Activated T-helper 17 cell treated with anti-CD3 and anti-CD28 coated beads, Interleukin-2, amount 50 U/mL, for 72 hours (primary cell): Measurements from ENCODE around the gene SBK1. TPM values are rescaled to one million over a fixed set of nuclear protein-coding genes. Genes with fewer than 3 reads are reported as not detected.

Source experiments
- ATAC-seq: fragments of 150-1000 bp; cut with Tn5 transposase; replicated peaks from 2 replicates; pipeline ENCODE4 v1.10.0; 2021; ENCODE audit warnings: mild to moderate bottlenecking, moderate library complexity
- H3K27ac Mint-ChIP-seq: one replicate; pipeline ENCODE4 v1.8.0; 2022; ENCODE audit warnings: mixed read lengths
- H3K27me3 Mint-ChIP-seq: one replicate; pipeline ENCODE4 v1.8.0; 2022; ENCODE audit warnings: mixed read lengths
- H3K36me3 Mint-ChIP-seq: one replicate; pipeline ENCODE4 v1.8.0; 2022; ENCODE audit warnings: low read depth, mild to moderate bottlenecking, mixed read lengths
- H3K4me1 Mint-ChIP-seq: one replicate; pipeline ENCODE4 v1.8.0; 2022; ENCODE audit warnings: mixed read lengths
- H3K4me3 Mint-ChIP-seq: one replicate; pipeline ENCODE4 v1.8.0; 2022; ENCODE audit warnings: mild to moderate bottlenecking, mixed read lengths
- H3K9me3 Mint-ChIP-seq: one replicate; pipeline ENCODE4 v1.8.0; 2022; ENCODE audit warnings: mixed read lengths
- total RNA-seq, 2 donors: library from RNA; stranded (reverse); gene quantifications; one replicate each; pipeline ENCODE4 v1.2.3, GENCODE V29; 2022

SBK1 gene
- total RNA-seq, 2 donors from 2014 or later = 1.7 to 17.6 TPM

DNA sequence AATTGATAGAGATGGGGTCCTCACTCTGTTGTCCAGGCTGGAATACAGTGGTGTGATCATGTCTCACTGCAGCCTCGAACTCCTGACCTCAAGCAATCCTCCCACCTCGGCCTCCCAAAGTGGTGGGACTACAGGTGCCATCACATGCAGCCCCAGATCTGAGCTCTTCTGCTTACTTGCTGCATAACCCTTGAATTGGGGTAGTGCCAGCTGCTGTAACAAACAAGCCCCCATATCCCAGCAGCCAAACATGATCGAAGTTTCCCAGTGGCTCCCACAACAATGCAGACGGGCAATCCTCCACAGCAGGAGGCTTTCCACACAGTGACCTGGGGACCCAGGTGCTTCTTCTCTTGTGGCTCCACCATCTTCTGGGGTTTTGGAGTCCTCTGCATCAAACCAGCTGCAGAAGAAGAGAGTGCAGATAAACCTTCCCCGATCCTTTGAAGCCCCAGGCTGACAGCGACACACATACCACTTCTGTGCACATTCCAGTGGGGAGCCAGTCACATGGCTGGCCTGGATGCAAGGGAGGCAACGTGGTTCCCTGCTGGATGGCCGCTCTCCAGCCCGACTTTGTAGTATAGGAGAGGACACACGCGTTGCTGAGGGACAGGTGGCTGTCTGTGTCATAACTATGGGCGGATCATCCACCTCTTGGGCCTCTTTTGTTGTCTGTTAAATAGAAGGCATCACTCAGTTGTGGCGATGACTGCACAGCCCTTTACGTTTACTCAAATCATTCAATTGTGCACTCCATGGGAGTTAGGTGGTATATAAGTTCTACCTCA lies 16.7 kb downstream of the SBK1 start:
- Mint-ChIP-seq H3K36me3 (peaks cover 6% of the 10 kb centered on the region), H3K4me3 (peak overlapping the region; percentile 68), H3K27ac (peak overlapping the region; percentile 65), H3K9me3 (no peaks in the 10 kb centered on the region), H3K27me3 (no peaks in the 10 kb centered on the region), H3K4me1 (peaks cover 40% of the 10 kb centered on the region)
- ATAC-seq = peak; percentile 31

DNA sequence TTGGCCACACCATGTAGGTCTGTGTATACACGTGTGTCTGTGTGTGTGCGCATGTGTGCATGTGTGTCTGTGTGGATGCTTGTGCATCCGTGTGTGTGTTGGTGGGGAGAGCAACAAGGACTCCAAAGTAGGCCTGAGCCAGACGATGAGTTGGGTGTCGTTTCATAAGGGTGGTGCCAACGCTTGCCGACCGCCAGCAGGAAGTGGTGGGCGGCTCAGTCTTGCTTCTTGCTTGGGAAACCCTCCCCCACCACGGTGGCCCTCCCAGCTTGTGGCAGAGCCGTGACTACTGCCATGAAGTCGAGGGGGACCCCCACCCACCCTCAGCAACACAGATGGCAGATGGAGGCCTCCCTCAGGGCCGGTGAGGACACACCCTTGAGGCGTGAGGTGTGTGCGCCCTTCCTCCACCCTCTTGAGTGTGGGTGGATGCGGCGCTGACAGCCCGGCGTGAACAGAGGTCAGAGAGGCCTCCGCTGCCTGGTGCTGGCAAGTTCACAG lies 17.5 kb downstream of the SBK1 start:
- H3K27me3 Mint-ChIP-seq = no peaks in the 10 kb centered on the region
- peak overlapping the region; percentile 65 for H3K27ac Mint-ChIP-seq
- H3K4me3 Mint-ChIP-seq = peak overlapping the region; percentile 68
- no peaks in the 10 kb centered on the region for H3K9me3 Mint-ChIP-seq
- peak; percentile 90 for ATAC-seq
- H3K36me3 Mint-ChIP-seq = peaks cover 4% of the 10 kb centered on the region
- peaks cover 40% of the 10 kb centered on the region for H3K4me1 Mint-ChIP-seq

DNA sequence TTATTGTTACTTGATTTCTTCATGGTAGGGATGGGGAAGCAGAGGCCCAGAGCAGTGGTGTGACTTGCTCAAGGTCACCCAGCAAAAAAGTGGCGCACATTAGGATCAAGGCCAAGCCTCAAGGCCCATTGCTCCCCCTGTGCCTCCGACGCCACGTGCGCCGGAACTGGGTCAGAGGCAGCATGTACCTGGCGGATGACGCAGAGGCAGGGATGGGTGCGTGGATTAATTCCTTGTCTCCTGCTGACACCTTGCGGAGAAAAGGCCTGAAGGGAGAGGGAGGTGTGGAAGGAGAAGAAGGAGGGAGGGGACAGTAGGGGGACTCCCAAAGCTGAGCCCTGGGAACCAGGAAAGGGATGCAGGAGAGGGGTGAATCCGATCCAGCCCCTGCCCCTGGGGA lies 18.5 kb downstream of the SBK1 start:
- Mint-ChIP-seq H3K4me3 (peak overlapping the region; percentile 68), H3K4me1 (peaks cover 39% of the 10 kb centered on the region), H3K9me3 (no peaks in the 10 kb centered on the region), H3K27me3 (no peaks in the 10 kb centered on the region), H3K27ac (peak overlapping the region; percentile 65), H3K36me3 (no peaks in the 10 kb centered on the region)
- no peak for ATAC-seq

DNA sequence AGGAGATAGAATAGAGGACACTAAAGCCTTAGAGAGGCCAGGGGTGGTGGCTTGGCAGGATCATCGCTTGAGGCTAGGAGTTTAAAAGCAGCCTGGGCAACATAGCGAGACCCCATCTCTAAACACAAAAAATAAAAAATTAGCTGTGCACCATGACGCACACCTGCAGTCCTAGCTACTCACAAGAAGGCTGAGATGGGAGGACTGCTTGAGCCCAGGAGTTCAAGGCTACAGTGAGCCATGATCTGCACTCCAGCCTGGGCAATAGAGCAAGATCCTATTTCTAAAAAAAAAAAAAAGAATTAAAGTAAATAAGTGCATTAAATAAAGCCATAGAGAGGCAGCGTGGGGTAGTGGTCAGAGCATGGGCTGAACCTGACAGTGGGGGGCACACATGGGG lies 19.1 kb downstream of the SBK1 start:
- H3K27me3 Mint-ChIP-seq = no peaks in the 10 kb centered on the region
- H3K4me1 Mint-ChIP-seq = peaks cover 33% of the 10 kb centered on the region
- H3K36me3 Mint-ChIP-seq = no peaks in the 10 kb centered on the region
- H3K9me3 Mint-ChIP-seq = no peaks in the 10 kb centered on the region
- ATAC-seq = no peak
- peak overlapping the region; percentile 68 for H3K4me3 Mint-ChIP-seq
- peak overlapping the region; percentile 88 for H3K27ac Mint-ChIP-seq

DNA sequence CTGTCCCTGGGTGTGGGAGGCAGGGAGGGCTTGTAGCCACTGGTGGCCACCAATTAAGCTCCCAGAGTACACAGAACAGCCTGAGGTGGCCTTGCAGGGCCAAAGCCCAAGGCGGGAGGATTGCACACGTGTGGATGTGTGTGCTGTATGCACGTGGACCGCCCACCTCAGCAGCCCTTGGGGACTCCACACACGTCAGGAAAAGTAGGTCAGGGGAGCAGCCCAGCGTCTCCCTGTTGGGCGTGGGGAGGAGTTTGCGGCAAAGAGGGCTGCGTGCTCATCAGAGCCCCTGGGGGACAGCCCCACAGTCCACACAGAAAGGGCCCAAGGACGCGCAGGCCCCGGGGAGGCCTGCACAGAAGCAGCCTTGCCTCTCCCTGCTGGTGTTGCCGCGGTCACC lies 19.6 kb downstream of the SBK1 start:
- peak; percentile 42 for ATAC-seq
- Mint-ChIP-seq H3K9me3 (no peaks in the 10 kb centered on the region), H3K4me1 (peaks cover 33% of the 10 kb centered on the region), H3K27me3 (no peaks in the 10 kb centered on the region), H3K36me3 (no peaks in the 10 kb centered on the region), H3K4me3 (peak overlapping the region; percentile 68), H3K27ac (peak overlapping the region; percentile 88)

DNA sequence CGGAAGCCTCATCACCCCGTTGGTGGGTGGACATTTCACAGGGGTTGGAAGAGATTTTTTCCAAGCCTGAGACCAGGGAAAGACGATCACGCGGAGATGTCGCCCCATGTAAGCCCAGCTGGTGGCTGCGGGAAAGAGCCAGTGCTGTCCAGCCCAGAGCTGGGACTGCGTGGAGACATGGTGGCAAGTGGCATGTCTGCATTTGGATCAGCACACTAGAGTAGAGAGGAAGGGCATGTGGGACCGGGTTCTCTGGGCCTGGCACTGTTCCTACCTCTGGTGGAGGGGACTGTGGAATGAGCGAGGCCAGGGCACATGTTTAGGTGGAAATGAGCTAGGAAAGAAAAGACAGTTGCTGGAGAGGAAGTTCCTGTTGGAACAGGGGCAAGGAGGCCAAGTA lies 20.0 kb downstream of the SBK1 start:
- H3K36me3 Mint-ChIP-seq = no peaks in the 10 kb centered on the region
- peak overlapping the region; percentile 68 for H3K4me3 Mint-ChIP-seq
- H3K27me3 Mint-ChIP-seq = no peaks in the 10 kb centered on the region
- no peak for ATAC-seq
- H3K9me3 Mint-ChIP-seq = no peaks in the 10 kb centered on the region
- peak overlapping the region; percentile 88 for H3K27ac Mint-ChIP-seq
- H3K4me1 Mint-ChIP-seq = peaks cover 36% of the 10 kb centered on the region

DNA sequence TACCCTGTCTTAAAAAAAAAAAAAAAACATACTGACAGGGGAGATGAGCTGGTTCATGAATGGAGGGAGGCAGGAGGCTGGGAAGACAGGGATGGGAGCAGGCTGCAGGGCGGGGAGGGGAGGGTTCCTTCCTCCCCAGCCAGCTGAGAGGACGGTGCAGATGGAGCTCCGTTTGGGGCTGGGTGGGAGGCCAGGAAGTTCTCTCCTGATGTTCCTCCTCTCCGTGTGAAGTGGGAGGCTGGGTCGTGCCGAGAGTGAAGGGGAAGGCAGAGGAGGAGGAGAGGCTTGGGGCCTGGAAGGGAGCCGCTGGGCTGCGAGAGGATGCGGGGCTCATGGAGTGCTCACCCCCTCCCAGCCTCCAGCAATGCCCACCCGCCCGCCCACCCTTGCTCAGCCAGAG lies 21.3 kb downstream of the SBK1 start:
- no peak for ATAC-seq
- peaks cover 36% of the 10 kb centered on the region for H3K4me1 Mint-ChIP-seq
- H3K27me3 Mint-ChIP-seq = no peaks in the 10 kb centered on the region
- no peak overlapping the region for H3K27ac Mint-ChIP-seq
- no peaks in the 10 kb centered on the region for H3K36me3 Mint-ChIP-seq
- H3K9me3 Mint-ChIP-seq = no peaks in the 10 kb centered on the region
- H3K4me3 Mint-ChIP-seq = no peak overlapping the region

DNA sequence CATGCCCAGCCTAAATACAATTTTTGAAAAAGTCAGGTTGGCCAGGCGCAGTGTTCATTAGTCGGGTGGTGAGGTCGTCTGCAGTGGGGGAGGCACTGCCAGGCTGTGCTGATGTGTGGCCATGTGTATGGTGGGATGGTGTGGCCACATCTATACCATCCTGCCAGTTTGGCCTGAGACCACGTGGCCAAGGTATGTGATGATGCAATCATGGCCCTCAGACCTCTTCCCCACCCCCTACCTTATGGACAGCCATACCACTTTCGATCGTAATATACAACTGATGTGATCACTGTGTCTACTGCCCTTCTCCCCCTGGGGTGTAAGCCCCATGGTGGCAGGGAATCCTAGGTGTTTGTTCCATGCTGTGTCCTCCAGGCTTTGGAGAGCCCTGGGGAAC lies 23.7 kb downstream of the SBK1 start:
- ATAC-seq = no peak
- no peak overlapping the region for H3K27ac Mint-ChIP-seq
- peaks cover 15% of the 10 kb centered on the region for H3K4me1 Mint-ChIP-seq
- H3K4me3 Mint-ChIP-seq = no peak overlapping the region
- no peaks in the 10 kb centered on the region for H3K27me3 Mint-ChIP-seq
- H3K36me3 Mint-ChIP-seq = peaks cover 9% of the 10 kb centered on the region
- H3K9me3 Mint-ChIP-seq = no peaks in the 10 kb centered on the region

DNA sequence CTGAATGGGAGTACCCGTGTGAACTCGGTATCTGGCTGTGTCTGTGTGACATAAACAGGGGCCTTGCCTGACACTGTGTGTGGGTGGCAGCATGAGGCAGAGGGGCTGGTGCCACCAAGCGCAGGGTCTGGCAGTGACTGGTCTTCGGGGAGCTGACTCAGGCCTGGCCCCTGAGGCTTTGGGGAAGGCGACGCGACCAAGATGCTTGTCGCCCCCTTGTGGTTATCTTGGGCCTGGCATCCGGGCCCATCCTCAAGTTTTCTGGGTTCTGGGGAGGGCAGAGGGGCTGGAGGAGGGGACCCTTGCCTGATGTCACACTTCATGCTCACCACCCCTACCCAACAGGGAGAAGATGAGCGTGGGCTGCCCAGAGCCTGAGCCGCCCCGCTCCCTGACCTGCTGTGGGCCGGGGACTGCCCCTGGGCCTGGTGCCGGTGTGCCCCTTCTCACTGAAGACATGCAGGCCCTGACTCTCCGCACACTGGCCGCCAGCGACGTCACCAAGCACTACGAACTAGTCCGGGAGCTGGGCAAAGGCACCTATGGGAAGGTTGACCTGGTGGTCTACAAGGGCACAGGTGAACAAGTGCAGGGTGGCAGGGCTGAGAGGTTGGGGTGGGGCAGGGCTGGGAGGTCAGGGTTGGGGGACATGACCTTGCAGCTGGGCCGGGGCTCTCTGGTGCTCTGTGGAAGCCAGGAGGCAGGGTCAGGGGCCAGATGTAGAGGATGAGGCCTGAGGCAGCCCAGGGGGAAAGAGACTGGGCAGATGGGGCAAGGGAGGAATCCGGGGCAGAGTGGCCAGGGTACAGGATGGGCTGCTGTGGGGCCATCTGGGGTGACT lies 24.9 kb downstream of the SBK1 start:
- H3K27me3 Mint-ChIP-seq = no peaks in the 10 kb centered on the region
- ATAC-seq = peak; percentile 81
- peak overlapping the region; percentile 21 for H3K4me3 Mint-ChIP-seq
- no peaks in the 10 kb centered on the region for H3K9me3 Mint-ChIP-seq
- H3K36me3 Mint-ChIP-seq = peaks cover 9% of the 10 kb centered on the region
- H3K27ac Mint-ChIP-seq = no peak overlapping the region
- peaks cover 7% of the 10 kb centered on the region for H3K4me1 Mint-ChIP-seq

DNA sequence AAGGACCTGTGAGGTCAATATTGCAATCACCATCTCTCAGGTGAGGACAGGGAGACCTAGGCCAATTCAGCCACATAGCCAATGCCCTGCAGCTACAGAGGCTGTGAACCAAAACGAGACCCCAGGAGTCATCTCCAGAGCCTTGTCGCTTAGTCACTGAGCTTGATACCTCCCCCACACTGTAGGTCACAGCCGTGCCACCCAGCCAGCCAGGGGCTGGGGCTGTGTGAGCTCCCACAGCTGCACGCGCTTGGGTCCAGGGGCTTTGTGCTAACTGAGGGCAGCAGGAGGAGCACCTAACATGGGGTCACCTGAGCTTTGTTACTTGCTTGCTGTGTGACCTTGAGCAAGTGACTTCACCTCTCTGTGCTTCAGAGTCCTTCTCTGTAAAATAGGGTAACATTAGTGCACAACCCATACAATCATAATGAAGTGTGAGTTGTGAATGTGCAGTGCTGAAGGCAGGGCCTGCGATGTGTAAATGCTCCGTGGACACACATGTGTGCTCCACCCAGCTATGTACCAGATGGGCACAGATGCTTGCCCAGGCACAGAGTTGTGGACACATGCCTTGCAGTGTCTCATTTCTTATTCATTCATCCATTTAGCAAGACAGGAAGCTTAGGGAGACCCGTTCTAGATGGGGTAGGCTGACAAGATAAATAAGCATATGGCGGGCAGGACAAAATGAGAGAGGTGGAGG lies 25.9 kb downstream of the SBK1 start:
- Mint-ChIP-seq H3K27me3 (no peaks in the 10 kb centered on the region), H3K9me3 (no peaks in the 10 kb centered on the region), H3K4me1 (peaks cover 3% of the 10 kb centered on the region), H3K36me3 (peaks cover 9% of the 10 kb centered on the region), H3K27ac (no peak overlapping the region), H3K4me3 (no peak overlapping the region)
- ATAC-seq = peak; percentile 50

DNA sequence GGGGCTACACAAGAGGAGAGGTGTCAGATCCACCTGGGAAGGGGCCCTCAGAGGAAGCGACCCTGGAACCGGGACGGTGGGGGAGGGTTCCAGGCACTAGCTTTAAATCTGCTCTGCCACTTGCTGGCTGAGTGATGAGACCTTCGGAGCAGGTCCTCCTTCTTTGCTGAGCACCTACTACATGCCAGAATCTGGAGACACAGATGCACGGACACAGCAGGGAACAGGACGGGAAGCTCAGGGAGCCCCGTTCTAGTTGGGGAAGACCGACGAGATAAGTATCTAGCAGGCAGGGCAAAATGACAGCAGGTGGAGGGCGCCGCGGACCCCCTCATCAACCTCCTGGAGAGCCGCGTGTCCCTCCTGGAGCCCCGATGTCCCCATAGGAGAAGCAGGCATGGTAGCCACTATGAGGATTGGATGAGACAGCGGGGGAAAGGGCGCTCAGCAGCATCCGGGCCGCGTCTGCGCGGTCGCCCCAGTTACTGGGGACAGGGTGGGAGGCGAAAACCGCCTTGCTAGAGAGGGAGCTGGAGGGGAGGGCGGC lies 27.2 kb downstream of the SBK1 start:
- Mint-ChIP-seq H3K36me3 (peaks cover 9% of the 10 kb centered on the region), H3K4me3 (no peak overlapping the region), H3K4me1 (peaks cover 3% of the 10 kb centered on the region), H3K9me3 (no peaks in the 10 kb centered on the region), H3K27me3 (no peaks in the 10 kb centered on the region), H3K27ac (no peak overlapping the region)
- no peak for ATAC-seq

DNA sequence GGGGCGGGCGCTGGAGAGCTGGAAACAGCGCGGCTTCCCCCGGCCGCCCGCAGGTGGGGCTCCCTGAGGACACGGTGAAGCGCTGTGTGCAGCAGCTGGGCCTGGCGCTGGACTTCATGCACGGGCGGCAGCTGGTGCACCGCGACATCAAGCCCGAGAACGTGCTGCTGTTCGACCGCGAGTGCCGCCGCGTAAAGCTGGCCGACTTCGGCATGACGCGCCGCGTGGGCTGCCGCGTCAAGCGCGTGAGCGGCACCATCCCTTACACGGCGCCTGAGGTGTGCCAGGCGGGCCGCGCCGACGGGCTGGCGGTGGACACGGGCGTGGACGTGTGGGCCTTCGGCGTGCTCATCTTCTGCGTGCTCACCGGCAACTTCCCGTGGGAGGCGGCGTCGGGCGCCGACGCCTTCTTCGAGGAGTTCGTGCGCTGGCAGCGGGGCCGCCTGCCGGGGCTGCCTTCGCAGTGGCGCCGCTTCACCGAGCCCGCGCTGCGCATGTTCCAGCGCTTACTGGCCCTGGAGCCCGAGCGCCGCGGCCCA lies 27.8 kb downstream of the SBK1 start:
- no peaks in the 10 kb centered on the region for H3K9me3 Mint-ChIP-seq
- H3K27ac Mint-ChIP-seq = no peak overlapping the region
- ATAC-seq = no peak
- H3K27me3 Mint-ChIP-seq = no peaks in the 10 kb centered on the region
- peaks cover 3% of the 10 kb centered on the region for H3K4me1 Mint-ChIP-seq
- no peak overlapping the region for H3K4me3 Mint-ChIP-seq
- H3K36me3 Mint-ChIP-seq = peaks cover 9% of the 10 kb centered on the region

DNA sequence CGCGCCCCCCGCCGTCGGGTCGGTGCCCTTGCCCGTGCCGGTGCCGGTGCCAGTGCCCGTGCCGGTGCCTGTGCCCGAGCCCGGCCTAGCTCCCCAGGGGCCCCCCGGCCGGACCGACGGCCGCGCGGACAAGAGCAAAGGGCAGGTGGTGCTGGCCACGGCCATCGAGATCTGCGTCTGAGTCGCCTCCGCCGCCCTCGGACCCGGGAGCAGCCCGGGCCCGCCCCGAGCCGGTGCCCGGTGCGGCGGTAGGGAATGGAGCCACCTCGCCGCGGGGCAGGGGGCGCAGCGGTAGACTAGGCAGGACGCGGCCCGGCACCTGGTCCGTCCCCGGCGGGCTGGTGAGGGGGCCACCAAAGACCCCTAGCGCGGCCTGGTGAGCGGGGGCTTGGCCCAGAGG lies 28.4 kb downstream of the SBK1 start:
- no peak overlapping the region for H3K27ac Mint-ChIP-seq
- no peak overlapping the region for H3K4me3 Mint-ChIP-seq
- peaks cover 3% of the 10 kb centered on the region for H3K4me1 Mint-ChIP-seq
- H3K36me3 Mint-ChIP-seq = peaks cover 9% of the 10 kb centered on the region
- H3K9me3 Mint-ChIP-seq = no peaks in the 10 kb centered on the region
- H3K27me3 Mint-ChIP-seq = no peaks in the 10 kb centered on the region
- ATAC-seq = no peak
